Liver (tissue), 2 donors: ENCODE measurements around the gene STPG4.

Experiments
- RAD21 ChIP-seq, 2 donors: IDR thresholded peaks; 2 replicates each; pipeline ENCODE4 v1.6.1; 2016; ENCODE audit warnings: antibody characterized with exemption in 2 of 2, mild to moderate bottlenecking in 2 of 2
- YY1 ChIP-seq: IDR thresholded peaks from 2 replicates; pipeline ENCODE4 v1.6.1; 2016; ENCODE audit warnings: antibody characterized with exemption, mild to moderate bottlenecking
- donor health status: healthy.

DNA sequence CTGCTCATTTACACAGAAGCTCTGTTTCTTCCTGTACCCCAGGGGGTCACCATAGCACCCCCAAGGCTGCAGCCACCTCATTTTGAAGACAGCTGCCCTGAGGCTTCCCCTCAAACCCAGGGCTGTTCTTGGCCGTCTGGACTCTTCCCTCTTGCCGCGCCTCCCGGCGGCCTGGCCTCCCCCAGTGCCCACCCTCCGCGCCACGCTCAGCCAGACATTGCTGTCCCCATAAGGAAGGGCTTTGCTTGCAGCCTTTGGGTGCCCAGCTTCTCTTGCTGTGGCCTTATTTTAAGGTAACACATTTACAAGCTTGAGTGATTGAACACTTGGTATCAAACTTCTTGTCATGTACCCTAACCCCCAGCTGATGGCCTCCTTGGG is 79.0 kb downstream of the STPG4 start:
- TF ChIP-seq RAD21 (IDR thresholded peaks at IDR 0.05) (no peak), YY1 (no peak)
